Activated B cell treated with CpG ODN at 0.5 μM for 24 hours (primary cell): ENCODE results near the gene ANO2. TPM values are rescaled to one million over a fixed set of nuclear protein-coding genes. Genes with fewer than 3 reads are reported as not detected.

Experiments
- ATAC-seq: fragments of 200-7000 bp; cut with Tn5 transposase; one replicate; pipeline ENCODE4 v1.10.0; 2021; ENCODE audit warnings: low read depth, mild to moderate bottlenecking, moderate library complexity
- CTCF ChIA-PET: fragments of 350-600 bp; sonication (Branson Sonifier 250); formaldehyde crosslinking; loops from one replicate; lab custom pipeline; 2021; ENCODE audit warnings: antibody characterized with exemption; lab: Charles Lee
- POLR2A ChIA-PET: fragments of 350-600 bp; sonication (Branson Sonifier 250); formaldehyde crosslinking; loops from one replicate; lab custom pipeline; 2021; ENCODE audit warnings: antibody characterized with exemption; lab: Charles Lee
- DNase-seq: peaks from one replicate; pipeline ENCODE4 v3.0.0; 2022
- H3K27ac Mint-ChIP-seq: one replicate; pipeline ENCODE4 v1.8.0; 2020; ENCODE audit warnings: mixed read lengths
- H3K27me3 Mint-ChIP-seq: one replicate; pipeline ENCODE4 v1.8.0; 2021; ENCODE audit warnings: mixed read lengths
- H3K36me3 Mint-ChIP-seq: one replicate; pipeline ENCODE4 v1.8.0; 2021; ENCODE audit warnings: low read depth, mixed read lengths
- H3K4me1 Mint-ChIP-seq: one replicate; pipeline ENCODE4 v1.8.0; 2021; ENCODE audit warnings: mixed read lengths
- H3K4me3 Mint-ChIP-seq: one replicate; pipeline ENCODE4 v1.8.0; 2020; ENCODE audit warnings: mild to moderate bottlenecking, mixed read lengths
- H3K9me3 Mint-ChIP-seq: one replicate; pipeline ENCODE4 v1.8.0; 2020; ENCODE audit warnings: mixed read lengths
- intact Hi-C: fragments of 100-400 bp; cut with micrococcal nuclease; formaldehyde crosslinking; loops from one replicate; pipeline ENCODE4 v1.15.1; 2024
- total RNA-seq: library from RNA; stranded (reverse); gene quantifications from 2 replicates; pipeline ENCODE4 v1.2.3, GENCODE V29; 2022
- TF ChIP-seq, protein P1 (sequence below): fragments of 200-600 bp; IDR thresholded peaks from one replicate; pipeline ENCODE4 v1.8.0; 2022; ENCODE audit warnings: antibody characterized with exemption, mild to moderate bottlenecking

ANO2 gene
- total RNA-seq, 1 donor from 2014 or later: not detected

DNA sequence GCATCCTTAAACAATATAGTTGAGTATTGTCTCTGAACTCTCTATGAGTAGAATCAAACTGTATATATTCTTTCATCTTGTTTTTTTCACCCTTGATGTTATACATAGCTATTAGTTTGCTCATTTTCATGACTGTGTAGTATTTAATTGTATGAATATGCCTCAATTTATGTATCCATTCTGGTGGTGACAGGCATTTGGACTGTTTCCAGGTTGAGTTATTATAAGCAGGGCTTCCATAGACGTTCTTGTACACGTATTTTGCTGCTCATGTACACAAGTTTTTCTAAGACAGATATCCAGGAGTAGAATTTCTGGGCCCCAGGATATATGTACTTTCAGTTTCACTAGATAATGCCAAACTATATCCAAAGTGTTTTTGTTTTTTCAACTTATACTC, 301.8 kb downstream of the ANO2 start:
- TF ChIP-seq, protein P1, sequence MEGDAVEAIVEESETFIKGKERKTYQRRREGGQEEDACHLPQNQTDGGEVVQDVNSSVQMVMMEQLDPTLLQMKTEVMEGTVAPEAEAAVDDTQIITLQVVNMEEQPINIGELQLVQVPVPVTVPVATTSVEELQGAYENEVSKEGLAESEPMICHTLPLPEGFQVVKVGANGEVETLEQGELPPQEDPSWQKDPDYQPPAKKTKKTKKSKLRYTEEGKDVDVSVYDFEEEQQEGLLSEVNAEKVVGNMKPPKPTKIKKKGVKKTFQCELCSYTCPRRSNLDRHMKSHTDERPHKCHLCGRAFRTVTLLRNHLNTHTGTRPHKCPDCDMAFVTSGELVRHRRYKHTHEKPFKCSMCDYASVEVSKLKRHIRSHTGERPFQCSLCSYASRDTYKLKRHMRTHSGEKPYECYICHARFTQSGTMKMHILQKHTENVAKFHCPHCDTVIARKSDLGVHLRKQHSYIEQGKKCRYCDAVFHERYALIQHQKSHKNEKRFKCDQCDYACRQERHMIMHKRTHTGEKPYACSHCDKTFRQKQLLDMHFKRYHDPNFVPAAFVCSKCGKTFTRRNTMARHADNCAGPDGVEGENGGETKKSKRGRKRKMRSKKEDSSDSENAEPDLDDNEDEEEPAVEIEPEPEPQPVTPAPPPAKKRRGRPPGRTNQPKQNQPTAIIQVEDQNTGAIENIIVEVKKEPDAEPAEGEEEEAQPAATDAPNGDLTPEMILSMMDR: no peak
- intact Hi-C loops: no loop called here
- Mint-ChIP-seq H3K36me3 (no peaks in the 10 kb centered on the region), H3K9me3 (no peaks in the 10 kb centered on the region), H3K27ac (no peak overlapping the region), H3K27me3 (peaks cover 4% of the 10 kb centered on the region), H3K4me3 (no peak overlapping the region), H3K4me1 (no peaks in the 10 kb centered on the region)
- DNase-seq (no peak), ATAC-seq (no peak)
- ChIA-PET POLR2A (no interaction called here), CTCF (no interaction called here)

GRCh38 chr12:5637698-5638097, 307.4 kb downstream of the ANO2 start:
- no peak for DNase-seq
- no peaks in the 10 kb centered on the region for H3K9me3 Mint-ChIP-seq
- POLR2A ChIA-PET: no interaction called here
- intact Hi-C loops: no loop called here
- peaks cover 2% of the 10 kb centered on the region for H3K27me3 Mint-ChIP-seq
- no peaks in the 10 kb centered on the region for H3K4me1 Mint-ChIP-seq
- ATAC-seq: no peak
- H3K36me3 Mint-ChIP-seq: no peaks in the 10 kb centered on the region
- TF ChIP-seq, protein P1: no peak
- H3K27ac Mint-ChIP-seq: no peak overlapping the region
- CTCF ChIA-PET: no interaction called here
- H3K4me3 Mint-ChIP-seq: no peak overlapping the region

GRCh38 chr12:5636907-5637306, 308.2 kb downstream of the ANO2 start:
- TF ChIP-seq, protein P1: no peak
- ATAC-seq (no peak), DNase-seq (no peak)
- H3K36me3 Mint-ChIP-seq: no peaks in the 10 kb centered on the region
- no peak overlapping the region for H3K4me3 Mint-ChIP-seq
- POLR2A ChIA-PET: no interaction called here
- no peaks in the 10 kb centered on the region for H3K4me1 Mint-ChIP-seq
- no peaks in the 10 kb centered on the region for H3K9me3 Mint-ChIP-seq
- peaks cover 2% of the 10 kb centered on the region for H3K27me3 Mint-ChIP-seq
- intact Hi-C loops: no loop called here
- CTCF ChIA-PET: no interaction called here
- no peak overlapping the region for H3K27ac Mint-ChIP-seq

- H3K27ac Mint-ChIP-seq: no peak overlapping the region
- H3K36me3 Mint-ChIP-seq: no peaks in the 10 kb centered on the region
- no peaks in the 10 kb centered on the region for H3K9me3 Mint-ChIP-seq
- intact Hi-C loops: no loop called here
- H3K4me3 Mint-ChIP-seq: no peak overlapping the region
- DNase-seq (no peak), ATAC-seq (no peak)
- H3K27me3 Mint-ChIP-seq: peaks cover 2% of the 10 kb centered on the region
- POLR2A ChIA-PET: no interaction called here
- H3K4me1 Mint-ChIP-seq: no peaks in the 10 kb centered on the region
- TF ChIP-seq, protein P1: no peak
- CTCF ChIA-PET: no interaction called here
Measured at GRCh38 chr12:5633106-5633505, 312.0 kb downstream of the ANO2 start.

DNA sequence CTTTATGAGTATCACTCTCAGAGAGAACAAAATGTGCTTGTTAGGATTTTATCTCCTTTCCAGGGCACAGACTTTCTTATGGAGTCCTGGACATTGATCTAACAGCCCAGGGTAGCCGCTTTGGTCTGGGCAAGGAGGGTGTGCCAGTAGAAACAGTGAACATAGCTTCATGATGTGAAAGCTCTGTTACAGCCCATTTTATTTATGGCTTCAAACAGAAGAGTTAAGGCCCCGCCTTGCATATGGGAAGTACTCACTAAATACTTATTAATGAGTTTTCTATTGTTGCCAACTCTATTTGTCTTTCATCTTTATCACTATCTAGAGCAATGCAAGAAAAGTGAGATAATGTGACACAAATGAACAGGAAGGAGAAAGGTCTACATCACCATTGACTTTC, 312.6 kb downstream of the ANO2 start:
- ChIA-PET POLR2A (no interaction called here), CTCF (no interaction called here)
- DNase-seq: no peak
- Mint-ChIP-seq H3K36me3 (no peaks in the 10 kb centered on the region), H3K27me3 (peaks cover 2% of the 10 kb centered on the region), H3K27ac (no peak overlapping the region), H3K9me3 (no peaks in the 10 kb centered on the region), H3K4me1 (no peaks in the 10 kb centered on the region), H3K4me3 (no peak overlapping the region)
- ATAC-seq: no peak
- intact Hi-C loops: no loop called here
- TF ChIP-seq, protein P1: no peak
